Measurements from ENCODE around the gene TAB2.
A peak's percentile ranks its signal among the peaks of the same experiment; 100 is the strongest.
"Not testable (repeated sequence)": the region's sequence is repeated elsewhere in the genome, so short reads cannot be mapped to it uniquely, and the experiment has no call there.

Gene TAB2

DNA sequence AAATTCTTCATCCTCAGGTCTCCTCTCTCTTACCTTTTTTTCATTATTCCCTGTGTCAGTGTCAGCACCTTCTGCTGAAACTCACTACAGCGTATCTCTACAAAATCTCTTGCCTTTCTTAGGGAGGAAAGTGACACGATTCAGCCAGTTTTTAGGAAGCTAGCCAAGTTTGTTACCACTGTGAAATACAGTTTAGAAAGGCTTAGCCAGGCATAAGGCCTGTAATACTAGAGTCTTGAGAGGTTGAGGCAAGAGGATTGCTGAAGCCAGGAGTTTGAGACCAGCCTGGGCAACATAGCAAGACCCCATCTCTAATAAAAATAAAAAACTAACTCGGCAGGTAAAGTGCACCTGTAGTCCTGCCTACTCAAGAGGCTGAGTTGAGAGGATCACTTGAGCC lies 16.7 kb downstream of the TAB2 start:
- DNase-seq = no peak

GRCh38 chr6:149334682-149335160 lies 17.2 kb downstream of the TAB2 start:
- DNase-seq = peak in 1 of 5 experiments; percentile 33

GRCh38 chr6:149335924-149336608 lies 18.6 kb downstream of the TAB2 start:
- DNase-seq = peak in 1 of 5 experiments; percentile 85

DNA sequence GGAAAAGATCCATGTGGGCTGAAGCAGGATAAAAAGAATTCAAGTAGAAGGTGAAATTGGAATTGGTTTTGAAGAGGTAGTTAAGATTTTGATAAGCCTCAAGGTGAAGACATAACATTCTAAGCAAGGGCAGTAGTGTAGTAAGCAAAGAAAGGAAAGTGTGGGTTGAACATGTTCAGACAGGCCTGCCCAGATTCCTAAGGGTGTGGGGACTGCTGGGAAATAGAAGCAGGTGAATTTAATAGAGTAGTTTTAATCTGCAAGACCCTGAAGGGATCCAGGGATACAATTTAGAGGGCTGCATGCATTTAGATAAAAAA lies 19.1 kb downstream of the TAB2 start:
- no peak for DNase-seq

GRCh38 chr6:149337320-149337719 lies 19.8 kb downstream of the TAB2 start:
- no peak for DNase-seq

- DNase-seq = no peak
Measured at GRCh38 chr6:149340200-149340599, 22.7 kb downstream of the TAB2 start.

GRCh38 chr6:149342525-149342924 lies 25.0 kb downstream of the TAB2 start:
- no peak for DNase-seq

DNA sequence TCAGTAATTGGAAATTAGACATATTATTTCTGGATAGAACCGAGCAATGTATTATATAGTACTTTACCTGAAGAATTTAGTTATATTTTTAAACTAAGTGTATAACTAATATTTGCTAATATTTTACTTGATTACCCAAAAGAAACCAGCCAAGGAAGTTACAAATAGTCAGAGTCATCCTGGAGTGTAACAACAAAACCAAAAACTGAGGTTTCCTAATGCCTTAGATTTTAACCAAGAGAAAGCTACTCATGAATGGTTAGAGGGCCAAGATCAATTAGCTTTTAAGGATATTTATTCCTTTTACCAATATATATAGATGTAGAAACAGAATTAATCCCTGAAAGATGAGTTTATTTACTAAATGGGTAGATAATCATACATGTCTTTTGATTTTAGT lies 26.0 kb downstream of the TAB2 start:
- DNase-seq = no peak

GRCh38 chr6:149346078-149346477 lies 28.6 kb downstream of the TAB2 start:
- DNase-seq = no peak

DNA sequence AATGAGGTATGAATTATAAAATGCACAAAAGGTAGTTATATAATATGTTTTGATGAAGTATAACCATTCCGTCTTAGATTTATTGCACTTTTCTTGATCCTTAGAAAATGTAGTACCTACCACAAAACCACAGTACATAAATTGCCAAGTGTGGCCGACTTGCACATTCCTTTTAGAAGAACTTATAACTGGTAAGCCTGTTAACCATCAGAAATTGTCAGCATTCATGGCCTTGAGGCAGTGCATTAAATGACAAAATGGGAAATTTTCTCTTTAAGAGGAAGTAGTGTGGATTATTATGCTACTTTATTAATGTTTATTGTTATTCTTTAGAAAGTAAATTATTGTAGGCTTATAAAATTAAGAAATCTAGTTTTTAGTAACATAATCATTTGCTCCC lies 29.6 kb downstream of the TAB2 start:
- DNase-seq = no peak

GRCh38 chr6:149349279-149349678 lies 31.8 kb downstream of the TAB2 start:
- DNase-seq = not testable (repeated sequence)

- DNase-seq = no peak
Measured at GRCh38 chr6:149354009-149354408, 36.5 kb downstream of the TAB2 start.

GRCh38 chr6:149356081-149356750 lies 38.7 kb downstream of the TAB2 start:
- no peak for DNase-seq

- DNase-seq = no peak
Measured at GRCh38 chr6:149357726-149358538, 40.4 kb downstream of the TAB2 start.

DNA sequence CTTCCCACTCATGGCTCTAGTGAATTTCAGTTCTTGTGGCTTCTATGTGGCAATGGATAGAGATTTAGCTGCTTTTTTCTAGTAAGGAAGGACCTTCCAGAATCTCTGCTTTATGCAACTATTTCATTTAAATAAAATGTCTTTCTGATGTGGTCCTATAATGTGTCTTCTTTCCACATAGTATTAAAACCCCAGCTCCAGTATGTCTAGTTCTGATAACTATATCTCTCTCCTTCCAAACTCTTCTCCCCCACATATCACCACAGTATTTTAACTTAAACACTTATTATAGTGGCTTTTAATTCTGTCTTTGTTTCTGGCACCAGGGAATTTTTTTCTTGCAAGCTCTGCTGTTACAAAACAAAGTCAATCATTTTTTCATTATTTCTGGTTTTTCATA lies 41.9 kb downstream of the TAB2 start:
- no peak for DNase-seq

GRCh38 chr6:149360536-149360935 lies 43.0 kb downstream of the TAB2 start:
- DNase-seq = no peak

DNA sequence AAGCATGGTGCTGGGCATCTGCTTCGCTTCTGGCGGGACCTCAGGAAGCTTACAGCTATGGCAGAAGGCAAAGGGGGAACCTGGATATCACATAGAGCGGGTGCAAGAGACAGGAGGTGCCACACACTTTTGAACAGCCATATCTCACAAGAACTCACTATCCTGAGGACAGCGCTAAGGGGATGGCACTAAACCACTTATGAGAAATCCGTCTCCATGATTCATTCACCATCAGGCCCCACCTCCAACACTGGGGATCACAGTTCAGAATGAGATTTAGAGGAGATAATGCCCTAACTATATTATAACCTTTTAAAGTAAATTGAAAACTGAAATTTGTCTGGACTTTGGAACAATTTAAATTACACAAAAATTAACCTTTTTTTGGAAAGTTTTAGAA lies 44.8 kb downstream of the TAB2 start:
- no peak for DNase-seq

- DNase-seq = no peak
Measured at GRCh38 chr6:149363154-149363553, 45.6 kb downstream of the TAB2 start.

DNA sequence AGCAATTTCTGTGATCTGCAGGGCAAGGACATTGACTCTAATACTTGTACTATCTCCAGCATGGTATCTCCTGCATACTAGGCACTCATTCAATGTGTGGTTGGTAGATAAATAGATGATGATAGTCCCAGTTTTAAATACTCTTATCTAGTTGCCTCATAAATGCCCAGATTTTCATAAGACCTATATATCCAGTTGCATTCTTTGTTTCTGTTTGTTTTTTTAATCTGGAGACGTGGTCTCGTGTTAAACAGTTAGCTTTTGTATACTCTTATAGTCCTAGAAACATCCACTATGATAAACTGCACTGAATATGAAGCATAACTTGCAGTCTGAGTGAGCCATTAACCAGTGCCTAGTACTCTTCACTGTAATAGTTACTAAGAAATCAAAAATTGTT lies 47.0 kb downstream of the TAB2 start:
- DNase-seq = no peak

DNA sequence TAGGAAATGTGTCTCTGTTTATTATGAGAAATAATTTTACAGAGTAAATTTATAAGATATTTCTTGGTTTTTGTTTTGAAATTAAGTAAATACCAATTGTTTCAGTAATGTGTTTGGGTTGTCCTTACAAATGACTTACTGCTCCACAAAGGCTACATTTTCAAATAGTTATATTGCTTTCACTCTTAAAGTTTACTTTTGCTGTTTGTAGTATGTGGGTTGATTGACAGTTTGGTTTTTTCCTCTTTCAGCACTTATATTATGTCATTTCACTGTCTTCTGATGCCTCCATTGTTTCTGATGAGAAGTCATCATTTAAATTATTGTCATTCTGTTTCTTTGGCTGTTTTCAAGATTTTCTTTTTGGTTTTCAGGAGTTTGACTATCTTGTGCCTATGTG lies 47.7 kb downstream of the TAB2 start:
- DNase-seq = peak in 1 of 5 experiments; percentile 29

GRCh38 chr6:149366267-149366921 lies 48.9 kb downstream of the TAB2 start:
- DNase-seq = peak in 1 of 5 experiments; percentile 89

DNA sequence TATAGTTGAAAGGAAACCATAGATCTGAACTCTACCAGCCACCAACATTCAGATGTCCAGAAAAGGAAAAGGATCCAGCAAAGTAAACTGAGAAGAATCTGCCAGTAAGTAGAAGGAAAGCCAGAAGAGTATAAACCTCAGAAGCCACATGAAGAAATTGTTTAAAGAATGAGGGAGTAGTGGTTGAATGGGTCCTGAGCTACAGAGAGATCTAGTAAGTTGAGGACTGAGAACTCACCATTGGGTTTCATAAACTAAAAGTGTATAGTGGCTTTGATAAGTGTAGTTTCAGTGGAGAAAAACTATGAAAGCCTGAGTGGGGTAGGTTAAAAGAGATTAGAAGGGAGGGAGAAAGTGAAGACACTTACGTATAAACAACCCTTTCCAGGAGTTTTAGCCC lies 50.6 kb downstream of the TAB2 start:
- DNase-seq = peak in 1 of 5 experiments; percentile 60

DNA sequence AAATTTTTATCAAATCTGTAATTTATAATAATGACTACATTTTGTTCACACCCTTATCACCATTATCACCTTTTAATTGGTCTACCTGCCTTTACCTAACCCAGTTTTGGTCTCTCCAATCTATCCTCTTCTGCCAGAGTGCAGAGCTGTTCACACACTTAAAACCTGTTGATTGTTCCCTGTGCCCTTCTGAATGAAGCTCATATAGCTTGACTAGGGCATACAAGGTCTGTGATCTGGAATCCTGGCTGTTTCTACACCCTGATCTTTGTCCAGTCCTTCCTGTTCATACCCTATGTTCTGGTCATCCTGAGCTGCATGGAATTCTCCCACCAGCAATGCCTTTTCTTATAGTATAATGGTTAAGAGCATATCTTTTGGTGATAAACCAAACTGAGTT lies 53.6 kb downstream of the TAB2 start:
- DNase-seq = no peak
